GM19351 (cell line): ENCODE measurements around the gene RBBP9.
"Not testable (repeated sequence)": the region's sequence is repeated elsewhere in the genome, so short reads cannot be mapped to it uniquely, and the experiment has no call there.

ENCODE experiments used
- ATAC-seq: cut with Tn5 transposase; IDR thresholded peaks from one replicate; pipeline ENCODE4 v1.9.1; 2021; ENCODE audit warnings: mild to moderate bottlenecking, moderate library complexity; ENCODE audit not compliant: unreplicated experiment

Gene RBBP9

GRCh38 chr20:18506744-18507143 lies 9.7 kb upstream of the RBBP9 start:
- ATAC-seq = no peak

- ATAC-seq = no peak
Measured at GRCh38 chr20:18504479-18505060, 7.5 kb upstream of the RBBP9 start.

DNA sequence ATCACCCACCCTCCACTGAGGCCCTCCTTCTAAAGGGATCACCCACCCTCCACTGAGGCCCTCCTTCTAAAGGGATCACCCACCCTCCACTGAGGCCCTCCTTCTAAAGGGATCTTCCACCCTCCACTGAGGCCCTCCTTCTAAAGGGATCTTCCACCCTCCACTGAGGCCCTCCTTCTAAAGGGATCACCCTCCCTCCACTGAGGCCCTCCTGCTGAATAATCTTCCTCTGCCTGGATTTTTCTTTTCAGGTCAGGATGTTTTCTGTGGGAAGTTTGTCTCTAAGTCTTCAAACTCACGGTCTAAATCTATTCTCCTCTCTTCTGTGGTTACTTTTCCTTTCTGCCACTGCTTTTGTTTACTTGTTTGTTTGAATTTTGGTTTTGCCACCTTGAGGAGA lies 4.6 kb upstream of the RBBP9 start:
- ATAC-seq = not testable (repeated sequence)

DNA sequence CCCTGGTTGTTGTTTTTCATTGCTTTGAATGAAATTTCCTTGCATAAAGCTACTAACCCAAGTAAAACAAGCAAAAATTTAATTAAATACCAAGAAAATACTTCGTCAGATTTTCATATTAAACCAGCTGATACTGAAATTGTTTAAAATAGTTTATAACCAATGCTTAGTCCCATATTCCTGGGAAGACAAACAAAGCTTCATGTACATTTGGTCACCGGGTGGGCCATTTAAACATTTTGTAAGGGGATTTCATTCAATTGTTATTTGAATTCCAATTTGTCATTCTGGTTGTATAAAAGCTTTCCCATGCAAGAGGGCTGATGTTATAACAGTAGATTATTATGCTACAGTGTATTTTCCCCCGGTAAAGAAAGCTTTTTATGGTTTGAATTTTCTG lies 578 bp upstream of the RBBP9 start:
- no peak for ATAC-seq

DNA sequence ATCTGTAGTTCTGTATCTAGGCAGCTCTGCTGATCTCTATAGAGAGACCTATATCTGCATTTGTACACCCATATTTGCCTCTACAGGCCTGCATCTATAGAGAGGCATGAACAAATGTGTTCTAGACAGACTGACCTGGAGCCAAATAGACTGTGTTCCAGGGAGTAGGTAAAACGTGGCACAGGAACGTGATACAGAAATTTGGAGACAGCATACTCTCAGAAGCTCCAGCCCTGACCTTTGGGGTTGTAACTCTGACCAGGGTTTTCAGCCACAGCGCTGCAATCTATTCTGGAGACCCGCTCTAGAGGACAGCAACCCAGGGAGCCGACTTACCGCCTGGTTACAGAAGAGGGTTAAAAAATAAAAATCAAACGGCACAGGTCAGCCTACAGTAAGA lies 983 bp downstream of the RBBP9 start:
- no peak for ATAC-seq

DNA sequence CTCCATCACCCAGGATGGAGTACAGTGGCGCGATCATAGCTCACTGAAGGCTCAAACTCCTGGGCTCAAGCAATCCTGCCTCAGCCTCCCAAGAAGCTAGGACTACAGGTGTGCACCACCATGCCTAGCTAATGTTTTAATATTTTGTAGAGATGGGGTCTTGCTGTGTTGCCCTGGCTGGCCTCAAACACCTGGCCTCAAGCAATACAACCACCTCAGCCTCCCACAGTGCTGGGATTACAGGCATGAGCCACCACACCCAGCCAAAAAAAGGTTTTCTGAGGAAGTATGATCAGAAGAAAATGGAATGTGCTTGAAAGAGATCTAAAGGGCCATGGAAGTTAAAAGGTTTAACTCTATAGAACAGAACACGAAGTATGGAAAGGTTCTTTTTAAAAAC lies 8.7 kb downstream of the RBBP9 start:
- ATAC-seq = no peak

DNA sequence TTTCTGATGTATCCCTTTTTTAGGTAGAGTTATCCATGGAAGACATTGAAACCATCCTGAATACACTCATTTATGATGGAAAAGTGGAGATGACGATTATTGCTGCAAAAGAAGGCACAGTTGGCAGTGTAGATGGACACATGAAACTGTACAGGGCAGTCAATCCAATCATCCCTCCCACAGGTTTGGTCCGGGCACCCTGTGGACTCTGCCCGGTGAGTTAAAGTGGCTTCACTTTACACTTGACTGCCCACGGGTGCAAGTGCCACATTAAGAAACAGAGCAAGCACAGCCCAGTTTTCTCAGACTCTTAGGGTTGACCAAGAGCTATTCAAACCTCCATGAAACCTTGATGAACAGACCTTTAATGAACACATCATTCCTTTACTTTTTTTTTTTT lies 15.4 kb downstream of the RBBP9 start:
- ATAC-seq = no peak

- no peak for ATAC-seq
Measured at GRCh38 chr20:18477821-18478220, 19.2 kb downstream of the RBBP9 start.

DNA sequence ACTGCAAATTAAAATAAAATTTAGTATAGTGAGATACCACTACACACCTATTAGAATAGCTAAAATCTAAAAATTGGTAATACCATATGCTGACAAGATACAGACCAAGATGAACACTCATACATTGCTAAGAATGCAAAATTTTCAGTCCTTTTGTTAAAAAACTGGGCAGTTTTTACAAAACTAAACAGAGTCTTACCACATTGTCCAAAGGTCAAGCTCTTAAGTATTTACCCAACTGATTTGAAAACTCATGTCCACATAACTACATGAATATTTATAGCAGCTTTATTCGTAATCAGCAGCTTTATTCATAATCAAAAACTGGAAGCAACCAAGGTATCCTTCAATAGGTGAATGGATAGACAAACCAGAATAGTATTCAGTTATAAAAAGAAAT lies 19.8 kb downstream of the RBBP9 start:
- no peak for ATAC-seq

- ATAC-seq = peak; percentile 98
Measured at GRCh38 chr20:18466894-18467730, 29.9 kb downstream of the RBBP9 start, which contains the start of the genes DZANK1 and POLR3F. DZANK1 (minus strand) TSS chr20:18467030; CDS start chr20:18465358, 1,672 bp downstream. POLR3F (plus strand) TSS chr20:18467390; CDS start chr20:18467507, 117 bp downstream.

DNA sequence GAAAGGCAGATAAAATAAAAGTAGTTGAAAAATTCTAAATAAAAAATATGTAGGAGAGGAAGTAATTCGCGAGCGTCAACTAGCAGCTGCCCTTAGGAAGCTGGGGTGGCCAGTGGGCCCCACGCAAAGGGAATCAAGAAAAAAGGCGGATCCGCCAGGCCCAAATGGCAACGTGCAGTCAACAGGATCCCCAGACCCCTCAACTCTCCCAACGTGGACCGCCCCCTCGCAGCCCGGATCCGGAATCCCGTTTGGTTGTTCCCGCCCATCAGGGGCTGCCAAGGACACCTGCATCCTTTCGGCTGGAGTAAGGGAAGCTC lies 30.5 kb downstream of the RBBP9 start:
- peak; percentile 21 for ATAC-seq

DNA sequence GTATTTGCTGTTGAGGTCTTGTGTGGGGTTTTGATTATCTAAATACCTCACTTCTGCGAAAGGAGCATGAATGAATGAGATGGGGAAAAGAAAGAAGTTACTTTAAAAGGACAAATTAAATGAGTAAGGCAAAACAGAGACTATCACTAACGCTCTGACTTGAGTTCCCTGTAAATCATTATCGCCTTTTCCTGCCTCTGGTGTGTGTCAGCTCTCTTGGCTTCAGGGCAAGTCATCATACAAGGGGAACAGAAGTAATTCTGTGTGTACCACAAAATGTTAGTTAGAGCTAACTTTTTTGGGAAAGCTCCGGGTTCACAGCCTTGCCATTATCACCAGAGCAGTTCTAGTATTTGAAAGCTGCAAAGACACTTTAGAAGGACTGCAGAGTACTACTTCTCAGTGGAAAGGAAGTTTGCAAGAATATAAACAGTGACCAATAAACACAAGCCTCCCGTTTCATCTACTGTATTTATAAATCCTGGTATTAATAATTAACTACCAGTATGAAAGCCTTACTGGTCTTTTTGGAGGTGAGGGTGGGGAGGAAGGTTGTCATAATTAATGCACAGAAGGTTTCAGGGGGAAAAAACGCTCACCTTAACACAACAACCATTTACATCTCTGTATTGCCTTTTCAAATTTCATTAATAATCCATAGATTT lies 31.4 kb downstream of the RBBP9 start:
- ATAC-seq = no peak

GRCh38 chr20:18456600-18456999 lies 40.4 kb downstream of the RBBP9 start:
- ATAC-seq = no peak

GRCh38 chr20:18443886-18444285 lies 53.1 kb downstream of the RBBP9 start:
- no peak for ATAC-seq

GRCh38 chr20:18440403-18440802 lies 56.6 kb downstream of the RBBP9 start:
- no peak for ATAC-seq

GRCh38 chr20:18436847-18437246 lies 60.2 kb downstream of the RBBP9 start:
- ATAC-seq = no peak
